T-helper 1 cell treated with Interleukin-12 subunit alpha and Interleukin-12 subunit beta and Interleukin-4 antibody, amounts not matched to agents 30 μg/mL and 1 μg/mL, for 36 hours (primary cell): ENCODE data around the gene HSD17B7.
"Not testable (repeated sequence)": the region's sequence is repeated elsewhere in the genome, so short reads cannot be mapped to it uniquely, and the experiment has no call there.

Experiments
- H3K27ac Mint-ChIP-seq: one replicate; pipeline ENCODE4 v1.8.0; 2021; ENCODE audit warnings: mild to moderate bottlenecking, mixed read lengths
- H3K27me3 Mint-ChIP-seq: one replicate; pipeline ENCODE4 v1.8.0; 2021; ENCODE audit warnings: low read depth, mixed read lengths
- H3K36me3 Mint-ChIP-seq: one replicate; pipeline ENCODE4 v1.8.0; 2021; ENCODE audit warnings: low read depth, mixed read lengths
- H3K4me1 Mint-ChIP-seq: one replicate; pipeline ENCODE4 v1.8.0; 2021; ENCODE audit warnings: low read depth, mixed read lengths
- H3K4me3 Mint-ChIP-seq: one replicate; pipeline ENCODE4 v1.8.0; 2021; ENCODE audit warnings: mild to moderate bottlenecking, moderate library complexity, mixed read lengths
- H3K9me3 Mint-ChIP-seq: one replicate; pipeline ENCODE4 v1.8.0; 2021; ENCODE audit warnings: mixed read lengths

Gene HSD17B7, protein sequence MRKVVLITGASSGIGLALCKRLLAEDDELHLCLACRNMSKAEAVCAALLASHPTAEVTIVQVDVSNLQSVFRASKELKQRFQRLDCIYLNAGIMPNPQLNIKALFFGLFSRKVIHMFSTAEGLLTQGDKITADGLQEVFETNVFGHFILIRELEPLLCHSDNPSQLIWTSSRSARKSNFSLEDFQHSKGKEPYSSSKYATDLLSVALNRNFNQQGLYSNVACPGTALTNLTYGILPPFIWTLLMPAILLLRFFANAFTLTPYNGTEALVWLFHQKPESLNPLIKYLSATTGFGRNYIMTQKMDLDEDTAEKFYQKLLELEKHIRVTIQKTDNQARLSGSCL

GRCh38 chr1:162790303-162790984, at the start of gene HSD17B7:
Gene HSD17B7, plus strand, starts transcription at chr1:162790702. Its CDS starts 99 bp downstream, at chr1:162790801.
- H3K4me1 Mint-ChIP-seq, H3K27me3 Mint-ChIP-seq, H3K9me3 Mint-ChIP-seq: not testable (repeated sequence)

GRCh38 chr1:162740755-162741154, 49.7 kb upstream of the HSD17B7 start:
- H3K36me3 Mint-ChIP-seq, result no peaks in the 10 kb centered on the region
- no peaks in the 10 kb centered on the region for H3K27me3 Mint-ChIP-seq
- H3K4me3 Mint-ChIP-seq, result no peak overlapping the region
- H3K4me1 Mint-ChIP-seq, result no peaks in the 10 kb centered on the region
- no peaks in the 10 kb centered on the region for H3K9me3 Mint-ChIP-seq
- no peak overlapping the region for H3K27ac Mint-ChIP-seq

More at GRCh38 chr1:162790303-162790984, at the start of gene HSD17B7:
- H3K36me3 Mint-ChIP-seq, result not testable (repeated sequence)
- Mint-ChIP-seq H3K4me3 (peak within 1 kb of the TSS; percentile 86), H3K27ac (peak within 1 kb of the TSS; percentile 95)

- H3K36me3 Mint-ChIP-seq, result no peaks in the 10 kb centered on the region
- no peak overlapping the region for H3K27ac Mint-ChIP-seq
- no peaks in the 10 kb centered on the region for H3K9me3 Mint-ChIP-seq
- no peaks in the 10 kb centered on the region for H3K27me3 Mint-ChIP-seq
- no peaks in the 10 kb centered on the region for H3K4me1 Mint-ChIP-seq
- no peak overlapping the region for H3K4me3 Mint-ChIP-seq
Observed at GRCh38 chr1:162741574-162741973, 48.9 kb upstream of the HSD17B7 start.

DNA sequence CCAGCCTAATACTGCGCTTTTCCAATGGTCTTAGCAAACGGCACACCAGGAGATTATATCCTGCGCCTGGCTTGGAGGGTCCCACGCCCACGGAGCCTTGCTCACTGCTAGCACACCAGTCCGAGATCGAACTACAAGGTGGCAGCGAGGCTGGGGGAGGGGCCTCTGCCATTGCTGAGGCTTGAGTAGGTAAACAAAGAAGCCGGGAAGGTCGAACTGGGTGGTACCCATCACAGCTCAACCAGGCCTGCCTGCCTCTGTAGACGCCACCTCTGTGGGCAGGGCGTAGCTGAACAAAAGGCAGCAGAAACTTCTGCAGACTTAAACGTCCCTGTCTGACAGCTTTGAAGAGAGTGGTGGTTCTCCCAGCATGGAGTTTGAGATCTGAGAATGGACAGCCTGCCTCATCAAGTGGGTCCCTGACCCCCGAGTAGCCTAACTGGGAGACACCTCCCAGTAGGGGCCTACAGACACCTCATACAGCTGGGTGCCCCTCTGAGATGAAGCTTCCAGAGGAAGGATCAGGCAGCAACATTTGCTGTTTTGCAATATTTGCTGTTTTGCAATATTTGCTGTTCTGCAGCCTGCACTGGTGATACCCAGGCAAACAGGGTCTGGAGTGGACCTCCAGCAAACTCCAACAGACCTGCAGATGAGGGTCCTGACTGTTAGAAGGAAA, 44.1 kb upstream of the HSD17B7 start:
- not testable (repeated sequence) for H3K27me3 Mint-ChIP-seq, H3K4me1 Mint-ChIP-seq, H3K9me3 Mint-ChIP-seq, H3K4me3 Mint-ChIP-seq, H3K36me3 Mint-ChIP-seq, H3K27ac Mint-ChIP-seq

- H3K9me3 Mint-ChIP-seq, result no peaks in the 10 kb centered on the region
- H3K4me1 Mint-ChIP-seq, result no peaks in the 10 kb centered on the region
- no peaks in the 10 kb centered on the region for H3K27me3 Mint-ChIP-seq
- H3K4me3 Mint-ChIP-seq, result no peak overlapping the region
- no peak overlapping the region for H3K27ac Mint-ChIP-seq
- H3K36me3 Mint-ChIP-seq, result no peaks in the 10 kb centered on the region
Observed at GRCh38 chr1:162753001-162753658, 37.4 kb upstream of the HSD17B7 start.

DNA sequence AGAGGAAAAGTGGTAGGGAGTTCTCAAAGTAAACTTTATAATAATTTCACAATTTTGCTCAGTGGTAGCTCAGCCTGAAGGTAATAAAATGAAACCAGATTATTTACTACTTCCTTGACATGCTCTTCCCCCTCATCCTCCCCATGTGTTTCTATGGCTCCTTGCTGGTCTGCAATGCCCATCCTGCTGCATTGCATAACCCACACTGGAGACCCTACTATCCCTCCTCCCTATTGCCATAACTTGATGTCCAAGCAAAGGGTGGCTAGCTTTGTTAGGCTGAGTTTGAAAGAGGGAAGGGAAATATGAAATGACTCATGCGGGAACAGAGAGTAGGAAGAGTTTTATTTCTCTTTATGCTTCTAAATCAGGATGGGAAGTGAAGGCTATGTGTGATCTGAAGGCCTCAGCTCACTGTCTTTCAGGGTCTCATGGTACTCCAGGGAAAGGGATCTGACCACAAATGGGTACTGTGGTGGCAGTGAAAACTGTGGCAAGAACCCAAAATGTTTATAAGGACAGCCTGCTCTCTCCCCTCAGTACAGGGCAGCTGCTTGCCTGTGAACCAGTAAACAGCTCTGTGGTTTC, 36.4 kb upstream of the HSD17B7 start:
- Mint-ChIP-seq H3K4me1 (no peaks in the 10 kb centered on the region), H3K36me3 (no peaks in the 10 kb centered on the region), H3K4me3 (no peak overlapping the region), H3K27ac (no peak overlapping the region), H3K27me3 (no peaks in the 10 kb centered on the region), H3K9me3 (no peaks in the 10 kb centered on the region)

DNA sequence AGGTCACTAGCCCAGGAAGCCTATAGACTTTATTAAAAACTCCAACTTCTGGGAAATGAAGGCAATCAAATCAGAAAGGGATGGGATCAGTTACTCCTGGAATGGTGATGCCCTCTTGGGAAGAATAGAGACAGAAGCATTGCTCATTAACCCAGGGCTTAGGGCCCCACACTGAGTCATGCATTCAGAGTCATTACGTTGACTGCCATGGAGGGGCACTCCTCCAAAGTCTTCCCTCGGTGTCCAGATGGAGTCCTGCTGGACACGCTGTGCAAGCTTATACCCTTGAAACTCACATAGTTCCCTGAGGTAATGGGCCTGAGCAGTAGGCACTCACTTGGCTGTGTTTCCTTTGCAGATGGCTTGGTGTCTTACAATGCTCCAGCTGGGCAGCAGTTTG, 35.2 kb upstream of the HSD17B7 start:
- Mint-ChIP-seq H3K27me3 (no peaks in the 10 kb centered on the region), H3K36me3 (no peaks in the 10 kb centered on the region), H3K9me3 (no peaks in the 10 kb centered on the region), H3K27ac (no peak overlapping the region), H3K4me1 (no peaks in the 10 kb centered on the region), H3K4me3 (no peak overlapping the region)

- no peaks in the 10 kb centered on the region for H3K36me3 Mint-ChIP-seq
- no peaks in the 10 kb centered on the region for H3K4me1 Mint-ChIP-seq
- H3K27me3 Mint-ChIP-seq, result no peaks in the 10 kb centered on the region
- no peaks in the 10 kb centered on the region for H3K9me3 Mint-ChIP-seq
- no peak overlapping the region for H3K27ac Mint-ChIP-seq
- H3K4me3 Mint-ChIP-seq, result no peak overlapping the region
Observed at GRCh38 chr1:162756523-162756922, 34.0 kb upstream of the HSD17B7 start.

DNA sequence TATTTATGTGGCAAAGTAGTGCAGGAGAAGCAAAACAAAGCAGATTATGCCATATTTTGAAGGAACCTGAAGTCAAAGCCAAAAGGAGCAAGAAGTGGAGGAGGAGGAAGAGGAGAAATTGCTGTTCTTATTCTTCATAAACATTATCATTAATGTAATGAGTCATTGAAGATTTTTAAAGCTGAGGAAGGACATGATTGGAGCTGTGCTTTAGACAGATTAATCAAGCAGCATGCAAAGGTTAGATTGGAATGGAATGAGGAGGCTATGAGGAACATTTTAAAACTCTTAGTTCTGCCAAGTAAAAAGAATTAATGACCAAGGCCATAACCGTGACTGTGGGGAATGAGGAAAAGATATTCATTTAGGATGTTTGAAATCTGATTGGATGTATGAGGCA, 33.0 kb upstream of the HSD17B7 start:
- H3K9me3 Mint-ChIP-seq, result no peaks in the 10 kb centered on the region
- H3K27ac Mint-ChIP-seq, result no peak overlapping the region
- H3K27me3 Mint-ChIP-seq, result no peaks in the 10 kb centered on the region
- H3K4me1 Mint-ChIP-seq, result no peaks in the 10 kb centered on the region
- H3K4me3 Mint-ChIP-seq, result no peak overlapping the region
- no peaks in the 10 kb centered on the region for H3K36me3 Mint-ChIP-seq

DNA sequence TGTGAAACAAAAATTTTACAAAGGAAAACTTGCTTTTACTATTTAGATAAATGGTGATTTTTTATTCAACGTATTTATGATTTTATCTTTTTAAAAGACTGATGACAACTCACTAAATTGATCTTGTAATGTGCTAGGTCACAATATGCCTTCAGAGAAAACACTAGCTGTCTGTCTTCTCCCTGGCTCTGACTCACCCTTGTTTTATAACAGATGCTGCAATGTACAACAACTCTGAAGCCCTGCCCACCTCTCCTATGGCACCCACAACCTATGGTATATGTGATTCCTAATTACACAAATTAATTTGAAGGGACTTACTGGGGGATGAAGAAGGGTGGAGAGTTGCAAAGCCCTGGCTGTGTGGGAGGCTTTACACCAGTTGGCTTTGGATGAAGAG, 24.7 kb upstream of the HSD17B7 start:
- Mint-ChIP-seq H3K36me3 (no peaks in the 10 kb centered on the region), H3K27me3 (peaks cover 11% of the 10 kb centered on the region), H3K4me3 (no peak overlapping the region), H3K9me3 (no peaks in the 10 kb centered on the region), H3K4me1 (no peaks in the 10 kb centered on the region), H3K27ac (no peak overlapping the region)

GRCh38 chr1:162772571-162773154, 17.8 kb upstream of the HSD17B7 start:
- H3K9me3 Mint-ChIP-seq, result no peaks in the 10 kb centered on the region
- H3K4me1 Mint-ChIP-seq, result no peaks in the 10 kb centered on the region
- H3K4me3 Mint-ChIP-seq, result no peak overlapping the region
- no peak overlapping the region for H3K27ac Mint-ChIP-seq
- H3K27me3 Mint-ChIP-seq, result peaks cover 20% of the 10 kb centered on the region
- no peaks in the 10 kb centered on the region for H3K36me3 Mint-ChIP-seq

DNA sequence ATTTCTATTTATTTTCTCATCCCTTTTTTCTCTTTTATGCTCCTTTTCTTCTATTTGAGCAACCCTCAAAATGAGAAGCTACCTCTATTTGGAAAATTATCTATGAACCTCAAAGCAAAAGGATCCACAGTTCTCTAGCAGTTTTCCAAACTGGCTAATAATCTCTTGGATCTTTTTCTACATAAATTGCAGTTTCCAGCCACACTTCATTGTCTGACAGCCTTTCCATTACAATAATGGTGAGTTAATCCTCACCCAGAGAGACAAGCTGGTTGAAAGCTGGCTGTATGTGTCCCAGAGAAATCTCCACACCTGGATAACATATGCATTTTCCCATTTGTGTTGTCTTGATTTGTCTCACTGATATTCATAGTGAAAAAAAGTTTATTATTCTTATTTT, 16.5 kb upstream of the HSD17B7 start:
- Mint-ChIP-seq H3K4me1 (no peaks in the 10 kb centered on the region), H3K36me3 (no peaks in the 10 kb centered on the region), H3K27me3 (peaks cover 19% of the 10 kb centered on the region), H3K9me3 (no peaks in the 10 kb centered on the region), H3K4me3 (no peak overlapping the region), H3K27ac (no peak overlapping the region)

GRCh38 chr1:162779043-162779442, 11.5 kb upstream of the HSD17B7 start:
- no peaks in the 10 kb centered on the region for H3K4me1 Mint-ChIP-seq
- no peaks in the 10 kb centered on the region for H3K36me3 Mint-ChIP-seq
- no peak overlapping the region for H3K4me3 Mint-ChIP-seq
- no peaks in the 10 kb centered on the region for H3K9me3 Mint-ChIP-seq
- no peak overlapping the region for H3K27ac Mint-ChIP-seq
- peaks cover 18% of the 10 kb centered on the region for H3K27me3 Mint-ChIP-seq

GRCh38 chr1:162782671-162783070, 7.8 kb upstream of the HSD17B7 start:
- H3K36me3 Mint-ChIP-seq, result no peaks in the 10 kb centered on the region

More at GRCh38 chr1:162782671-162783070, 7.8 kb upstream of the HSD17B7 start:
- Mint-ChIP-seq H3K27ac (no peak overlapping the region), H3K4me1 (no peaks in the 10 kb centered on the region), H3K27me3 (peaks cover 21% of the 10 kb centered on the region), H3K9me3 (no peaks in the 10 kb centered on the region), H3K4me3 (no peak overlapping the region)
